ENCODE measurements around the gene EPHB4. TPM values are rescaled to one million over a fixed set of nuclear protein-coding genes. Genes with fewer than 3 reads are reported as not detected.
A peak's percentile ranks its signal among the peaks of the same experiment; 100 is the strongest.

Gene EPHB4
- total RNA-seq, 3 donors from 2014 or later = 31.2 to 42.4 (median 38.9) TPM

DNA sequence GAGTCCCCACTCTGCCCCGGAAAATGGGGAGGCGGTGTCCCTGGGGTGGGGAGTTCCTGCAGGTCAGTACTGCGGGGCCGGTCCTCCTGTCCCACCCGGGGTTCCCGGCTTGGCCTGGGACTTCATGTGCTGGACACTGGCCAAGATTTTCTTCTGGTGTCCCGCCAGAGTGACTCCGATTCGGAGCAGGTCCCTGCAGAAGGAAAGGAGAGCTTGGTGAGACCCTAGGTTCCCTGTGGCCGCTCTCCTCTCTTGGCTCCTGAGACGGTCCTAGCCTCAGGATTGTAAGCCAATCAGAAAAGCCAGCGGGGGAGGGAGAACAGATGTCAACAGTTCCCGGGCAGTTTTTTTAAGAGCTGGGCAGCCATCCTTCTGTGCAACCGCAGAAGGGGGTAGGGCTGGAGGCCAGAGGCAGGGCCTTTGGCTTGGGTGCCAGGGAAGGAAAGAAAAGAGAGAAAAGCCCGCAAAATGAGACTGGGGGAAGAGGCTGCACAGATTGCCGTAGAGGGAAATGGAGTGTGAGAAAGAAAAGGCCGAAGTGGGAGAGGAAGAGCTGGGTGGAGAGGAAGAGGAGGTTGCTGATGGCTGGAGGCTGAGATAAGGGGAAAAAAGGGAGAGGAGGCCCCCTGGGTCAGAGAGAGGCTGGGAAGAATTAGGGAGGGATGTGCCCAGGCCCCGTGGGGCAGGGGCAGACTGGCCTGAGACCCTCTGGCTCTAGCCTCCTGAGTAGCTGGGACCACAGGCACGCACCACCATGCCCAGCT is 23.7 kb downstream of the EPHB4 start:
- ATAC-seq (peak; percentile 76), DNase-seq (peak in 2 of 3 donors; percentile 64 to 86)
- Histone ChIP-seq H3K36me3 (ENCODE audit: low read depth) (no peaks in the 10 kb centered on the region), H3K9me3 (no peaks in the 10 kb centered on the region), H3K4me3 (no peak overlapping the region), H3K4me1 (ENCODE audit: low read depth) (peaks cover 39% of the 10 kb centered on the region)
- TF ChIP-seq, protein P1, sequence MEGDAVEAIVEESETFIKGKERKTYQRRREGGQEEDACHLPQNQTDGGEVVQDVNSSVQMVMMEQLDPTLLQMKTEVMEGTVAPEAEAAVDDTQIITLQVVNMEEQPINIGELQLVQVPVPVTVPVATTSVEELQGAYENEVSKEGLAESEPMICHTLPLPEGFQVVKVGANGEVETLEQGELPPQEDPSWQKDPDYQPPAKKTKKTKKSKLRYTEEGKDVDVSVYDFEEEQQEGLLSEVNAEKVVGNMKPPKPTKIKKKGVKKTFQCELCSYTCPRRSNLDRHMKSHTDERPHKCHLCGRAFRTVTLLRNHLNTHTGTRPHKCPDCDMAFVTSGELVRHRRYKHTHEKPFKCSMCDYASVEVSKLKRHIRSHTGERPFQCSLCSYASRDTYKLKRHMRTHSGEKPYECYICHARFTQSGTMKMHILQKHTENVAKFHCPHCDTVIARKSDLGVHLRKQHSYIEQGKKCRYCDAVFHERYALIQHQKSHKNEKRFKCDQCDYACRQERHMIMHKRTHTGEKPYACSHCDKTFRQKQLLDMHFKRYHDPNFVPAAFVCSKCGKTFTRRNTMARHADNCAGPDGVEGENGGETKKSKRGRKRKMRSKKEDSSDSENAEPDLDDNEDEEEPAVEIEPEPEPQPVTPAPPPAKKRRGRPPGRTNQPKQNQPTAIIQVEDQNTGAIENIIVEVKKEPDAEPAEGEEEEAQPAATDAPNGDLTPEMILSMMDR (IDR thresholded peaks at IDR 0.05) = no peak
- intact Hi-C loops (cut with DNase I, micrococcal nuclease) = loop anchor here in 1 of 2 donors (5.0 kb wide), 1 partner anchor 49 kb away; the partner anchor contains the start of gene SLC12A9

DNA sequence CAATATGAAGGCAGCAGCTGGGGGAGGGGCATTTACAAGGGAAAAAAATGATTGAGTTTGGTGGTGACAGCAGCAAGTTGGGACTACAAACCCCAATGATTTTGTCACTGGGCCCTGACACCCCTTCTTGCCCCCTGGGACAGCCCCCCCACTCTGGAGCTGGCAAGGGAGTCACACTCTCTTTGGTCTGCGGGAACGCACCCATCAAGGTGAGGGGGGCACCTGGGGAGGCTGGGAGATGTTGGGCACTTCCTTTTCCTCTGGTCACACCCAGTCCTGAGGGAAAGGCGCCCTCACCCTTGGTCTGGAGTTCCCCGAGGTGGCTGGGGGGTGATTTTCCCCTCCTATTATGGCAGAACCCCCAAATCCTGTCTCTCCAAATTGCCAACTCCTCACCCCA is 24.4 kb downstream of the EPHB4 start:
- Histone ChIP-seq H3K4me3 (no peak overlapping the region), H3K9me3 (no peaks in the 10 kb centered on the region), H3K4me1 (ENCODE audit: low read depth) (peaks cover 39% of the 10 kb centered on the region), H3K36me3 (ENCODE audit: low read depth) (no peaks in the 10 kb centered on the region)
- TF ChIP-seq, protein P1 (IDR thresholded peaks at IDR 0.05) = no peak
- ATAC-seq = peak; percentile 49
- intact Hi-C loops (cut with DNase I, micrococcal nuclease) = loop anchor here in 1 of 2 donors (5.0 kb wide), 1 partner anchor 49 kb away; the partner anchor contains the start of gene SLC12A9
- peak; percentile 37 to 72 (median 53) for DNase-seq

DNA sequence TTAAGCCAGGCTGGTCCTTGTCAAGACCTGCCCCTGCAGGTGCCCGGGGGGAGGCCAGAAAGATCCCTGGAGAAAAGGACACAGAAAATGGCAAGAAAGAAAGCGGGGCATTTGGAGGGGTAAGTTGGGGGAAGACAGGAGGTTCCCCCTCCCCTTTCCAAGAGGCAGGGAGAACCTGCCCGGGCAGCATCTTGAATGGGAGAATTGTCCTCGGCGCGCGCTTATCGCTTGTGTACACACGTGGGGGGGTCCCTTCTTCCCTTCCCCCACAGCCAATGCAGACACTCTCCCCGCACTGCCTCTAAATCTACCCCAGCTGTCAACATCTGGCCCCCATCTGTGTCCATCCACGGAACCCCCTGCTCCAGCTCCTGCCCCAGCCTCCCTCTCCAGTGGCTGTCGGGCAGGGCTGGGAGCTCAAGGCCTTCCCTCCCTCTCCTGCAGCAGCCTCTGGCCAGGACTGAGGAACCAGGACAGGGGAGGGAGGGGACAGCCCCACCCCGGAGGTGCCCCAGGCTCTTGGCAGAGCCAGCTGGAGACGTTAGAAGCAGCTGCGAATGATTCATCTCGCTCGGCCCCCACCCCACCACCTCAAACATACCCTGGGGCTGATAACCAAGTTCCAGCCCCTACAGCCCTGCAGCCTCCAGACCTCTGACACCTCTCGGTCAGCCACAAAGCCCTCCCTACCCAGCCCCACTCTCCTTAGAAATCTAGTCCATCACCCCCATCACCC is 25.3 kb downstream of the EPHB4 start:
- H3K4me1 ChIP-seq (ENCODE audit: low read depth) = peaks cover 39% of the 10 kb centered on the region
- no peak overlapping the region for H3K4me3 ChIP-seq
- TF ChIP-seq, protein P1 (IDR thresholded peaks at IDR 0.05) = no peak
- intact Hi-C loops (cut with DNase I, micrococcal nuclease) = loop anchor here in 1 of 2 donors (5.0 kb wide), 1 partner anchor 50 kb away; the partner anchor contains the start of gene SLC12A9
- DNase-seq = peak; percentile 72 to 88 (median 81)
- ATAC-seq = peak; percentile 81
- no peaks in the 10 kb centered on the region for H3K9me3 ChIP-seq
- no peaks in the 10 kb centered on the region for H3K36me3 ChIP-seq (ENCODE audit: low read depth)

DNA sequence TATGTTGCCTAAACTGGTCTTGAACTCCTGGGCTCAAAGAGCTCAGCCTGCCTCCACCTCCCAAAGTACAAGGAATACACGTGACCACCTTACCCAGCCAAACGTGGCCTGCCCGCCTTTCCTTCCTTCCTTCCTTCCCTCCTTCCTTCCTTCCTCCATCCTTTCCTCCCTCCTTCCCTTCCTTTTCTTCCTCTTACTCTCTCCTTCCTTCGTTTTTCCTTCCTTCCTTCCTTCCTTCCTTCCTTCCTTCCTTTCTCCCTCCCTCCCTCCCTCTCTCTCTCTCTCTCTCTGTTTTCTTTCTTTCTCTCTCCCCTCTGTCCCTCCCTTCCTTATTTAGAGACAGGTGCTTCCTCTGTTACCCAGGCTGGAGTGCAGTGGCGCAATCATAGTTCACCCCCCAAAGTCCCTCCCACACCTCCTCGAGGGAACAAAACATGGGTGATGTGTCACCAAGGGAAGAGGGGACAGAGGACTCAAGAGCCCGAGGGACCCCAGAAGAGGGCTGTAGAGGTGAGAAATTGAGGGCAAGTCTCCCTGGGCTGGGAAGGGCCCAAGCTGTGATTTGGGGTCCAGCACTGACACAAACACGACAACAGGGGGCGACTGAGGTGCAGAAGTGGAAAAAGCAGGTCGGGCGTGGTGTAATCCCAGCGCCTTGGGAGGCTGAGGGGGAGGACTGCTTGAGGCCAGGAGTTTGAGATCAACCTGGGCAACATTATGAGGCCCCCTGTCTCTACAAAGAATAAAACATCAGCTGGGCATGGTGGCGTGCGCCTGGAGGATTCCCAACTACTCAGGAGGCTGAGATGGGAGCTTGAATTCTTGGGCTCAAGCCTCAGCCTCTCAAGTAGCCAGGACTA is 28.1 kb downstream of the EPHB4 start:
- ATAC-seq (peak; percentile 58), DNase-seq (peak in 2 of 3 donors; percentile 73 to 76)
- intact Hi-C loops (cut with DNase I, micrococcal nuclease) = loop anchor here in 1 of 2 donors (10.0 kb wide), 1 partner anchor 56 kb away; the partner anchor contains the start of gene SLC12A9
- H3K4me3 ChIP-seq = no peak overlapping the region
- H3K9me3 ChIP-seq = no peaks in the 10 kb centered on the region
- TF ChIP-seq, protein P1 (IDR thresholded peaks at IDR 0.05) = peak; percentile 67
- no peaks in the 10 kb centered on the region for H3K36me3 ChIP-seq (ENCODE audit: low read depth)
- H3K4me1 ChIP-seq (ENCODE audit: low read depth) = peaks cover 39% of the 10 kb centered on the region

DNA sequence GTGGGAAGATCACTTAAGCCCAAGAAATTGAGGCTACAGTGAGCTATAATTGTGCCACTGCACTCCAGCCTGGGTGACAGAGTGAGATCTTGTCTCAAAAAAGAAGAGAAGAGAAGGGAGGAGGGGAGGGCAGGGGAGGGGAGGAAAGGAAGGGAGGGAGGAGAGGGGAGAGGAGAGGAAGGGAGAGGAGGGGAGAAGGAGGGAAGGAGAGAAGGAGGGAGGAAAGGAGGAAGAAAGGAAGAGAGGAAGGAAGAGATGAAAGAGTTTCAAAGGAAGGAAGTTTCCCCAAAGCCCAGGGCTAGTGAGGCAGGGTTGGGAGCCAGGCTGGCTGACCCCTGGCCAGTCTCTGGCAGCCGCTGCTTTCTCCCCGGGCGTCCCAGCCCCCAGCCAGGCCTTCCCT is 32.6 kb downstream of the EPHB4 start:
- TF ChIP-seq, protein P1 (IDR thresholded peaks at IDR 0.05) = no peak
- no peak overlapping the region for H3K4me3 ChIP-seq
- peaks cover 4% of the 10 kb centered on the region for H3K4me1 ChIP-seq (ENCODE audit: low read depth)
- intact Hi-C loops (cut with DNase I, micrococcal nuclease) = loop anchor here in 1 of 2 donors (10.0 kb wide), 1 partner anchor 60 kb away; the partner anchor contains the start of gene SLC12A9
- no peaks in the 10 kb centered on the region for H3K36me3 ChIP-seq (ENCODE audit: low read depth)
- ATAC-seq (no peak), DNase-seq (no peak)
- H3K9me3 ChIP-seq = no peaks in the 10 kb centered on the region
